Sigmoid colon (tissue), 4 donors: ENCODE data around the gene DNAH10.

Experiments
- CTCF ChIP-seq, 4 experiments: fragments of 450-650 bp in 3 of 4; fragments of 200-600 bp in 1 of 4; IDR thresholded peaks; one replicate each; pipeline ENCODE4 v1.5.1; 2016 to 2019; ENCODE audit warnings: antibody characterized with exemption in 4 of 4, mild to moderate bottlenecking in 3 of 4, moderate library complexity in 2 of 4
- EP300 ChIP-seq, 4 donors: sonication (generic); formaldehyde crosslinking; IDR thresholded peaks; one replicate each; pipeline ENCODE4 v1.6.1; 2017; ENCODE audit warnings: antibody characterized with exemption in 4 of 4
- POLR2A ChIP-seq, 2 donors: fragments of 450-650 bp; IDR thresholded peaks; one replicate each; pipeline ENCODE4 v1.6.1; 2016; ENCODE audit warnings: antibody characterized with exemption in 2 of 2, mild to moderate bottlenecking in 2 of 2, moderate library complexity in 2 of 2

- TF ChIP-seq CTCF (IDR thresholded peaks at IDR 0.05) (no peak), EP300 (IDR thresholded peaks at IDR 0.05) (no peak), POLR2A (IDR thresholded peaks at IDR 0.05) (no peak)
Observed at GRCh38 chr12:123833830-123834229, 71.7 kb downstream of the DNAH10 start.
